Measurements from ENCODE around the gene SPCS2. TPM values are rescaled to one million over a fixed set of nuclear protein-coding genes. Genes with fewer than 3 reads are reported as not detected.
"Not testable (repeated sequence)": the region's sequence is repeated elsewhere in the genome, so short reads cannot be mapped to it uniquely, and the experiment has no call there.

The SPCS2 gene
- total RNA-seq, 1 donor from 2014 or later, result 133 TPM

- no peak for DNase-seq (ENCODE audit: low spot score)
- Mint-ChIP-seq H3K9me3 (ENCODE audit: low read depth) (no peaks in the 10 kb centered on the region), H3K27ac (ENCODE audit: unreplicated experiment) (no peak overlapping the region), H3K4me1 (ENCODE audit: low read depth) (no peaks in the 10 kb centered on the region), H3K4me3 (ENCODE audit: unreplicated experiment) (no peak overlapping the region), H3K36me3 (ENCODE audit: low read depth) (peaks cover 24% of the 10 kb centered on the region), H3K27me3 (ENCODE audit: low read depth) (no peaks in the 10 kb centered on the region)
- no peak for TF ChIP-seq CTCF (IDR thresholded peaks at IDR 0.05)
Measured at GRCh38 chr11:75004215-75004614, 55.1 kb downstream of the SPCS2 start.

GRCh38 chr11:75011357-75011756, 62.3 kb downstream of the SPCS2 start:
- no peak overlapping the region for H3K4me3 Mint-ChIP-seq (ENCODE audit: unreplicated experiment)
- H3K36me3 Mint-ChIP-seq (ENCODE audit: low read depth), result peaks cover 20% of the 10 kb centered on the region
- no peak overlapping the region for H3K27ac Mint-ChIP-seq (ENCODE audit: unreplicated experiment)
- no peaks in the 10 kb centered on the region for H3K27me3 Mint-ChIP-seq (ENCODE audit: low read depth)
- no peaks in the 10 kb centered on the region for H3K4me1 Mint-ChIP-seq (ENCODE audit: low read depth)
- TF ChIP-seq CTCF (IDR thresholded peaks at IDR 0.05), result no peak
- no peaks in the 10 kb centered on the region for H3K9me3 Mint-ChIP-seq (ENCODE audit: low read depth)
- no peak for DNase-seq (ENCODE audit: low spot score)

GRCh38 chr11:75011872-75012271, 62.8 kb downstream of the SPCS2 start:
- Mint-ChIP-seq H3K4me1 (ENCODE audit: low read depth) (no peaks in the 10 kb centered on the region), H3K36me3 (ENCODE audit: low read depth) (peaks cover 18% of the 10 kb centered on the region), H3K27me3 (ENCODE audit: low read depth) (no peaks in the 10 kb centered on the region), H3K27ac (ENCODE audit: unreplicated experiment) (no peak overlapping the region), H3K9me3 (ENCODE audit: low read depth) (no peaks in the 10 kb centered on the region), H3K4me3 (ENCODE audit: unreplicated experiment) (no peak overlapping the region)
- DNase-seq (ENCODE audit: low spot score), result no peak
- no peak for TF ChIP-seq CTCF (IDR thresholded peaks at IDR 0.05)

GRCh38 chr11:75013051-75013450, 64.0 kb downstream of the SPCS2 start:
- no peak for DNase-seq (ENCODE audit: low spot score)
- no peak for TF ChIP-seq CTCF (IDR thresholded peaks at IDR 0.05)
- Mint-ChIP-seq H3K4me3 (ENCODE audit: unreplicated experiment) (no peak overlapping the region), H3K9me3 (ENCODE audit: low read depth) (peaks cover 3% of the 10 kb centered on the region), H3K36me3 (ENCODE audit: low read depth) (peaks cover 11% of the 10 kb centered on the region), H3K27ac (ENCODE audit: unreplicated experiment) (no peak overlapping the region), H3K4me1 (ENCODE audit: low read depth) (no peaks in the 10 kb centered on the region), H3K27me3 (ENCODE audit: low read depth) (no peaks in the 10 kb centered on the region)

GRCh38 chr11:75014129-75014528, 65.1 kb downstream of the SPCS2 start:
- H3K4me1 Mint-ChIP-seq (ENCODE audit: low read depth), result no peaks in the 10 kb centered on the region
- TF ChIP-seq CTCF (IDR thresholded peaks at IDR 0.05), result no peak
- H3K27me3 Mint-ChIP-seq (ENCODE audit: low read depth), result no peaks in the 10 kb centered on the region
- peaks cover 12% of the 10 kb centered on the region for H3K36me3 Mint-ChIP-seq (ENCODE audit: low read depth)
- H3K9me3 Mint-ChIP-seq (ENCODE audit: low read depth), result peaks cover 10% of the 10 kb centered on the region
- H3K27ac Mint-ChIP-seq (ENCODE audit: unreplicated experiment), result no peak overlapping the region
- DNase-seq (ENCODE audit: low spot score), result no peak
- H3K4me3 Mint-ChIP-seq (ENCODE audit: unreplicated experiment), result no peak overlapping the region

GRCh38 chr11:75019200-75019599, 70.1 kb downstream of the SPCS2 start:
- H3K4me3 Mint-ChIP-seq (ENCODE audit: unreplicated experiment); H3K27me3 Mint-ChIP-seq (ENCODE audit: low read depth); H3K27ac Mint-ChIP-seq (ENCODE audit: unreplicated experiment); H3K36me3 Mint-ChIP-seq (ENCODE audit: low read depth); H3K4me1 Mint-ChIP-seq (ENCODE audit: low read depth); DNase-seq (ENCODE audit: low spot score): not testable (repeated sequence)
- peaks cover 10% of the 10 kb centered on the region for H3K9me3 Mint-ChIP-seq (ENCODE audit: low read depth)

- not testable (repeated sequence) for H3K36me3 Mint-ChIP-seq (ENCODE audit: low read depth); H3K27me3 Mint-ChIP-seq (ENCODE audit: low read depth); H3K4me1 Mint-ChIP-seq (ENCODE audit: low read depth); DNase-seq (ENCODE audit: low spot score); H3K4me3 Mint-ChIP-seq (ENCODE audit: unreplicated experiment); H3K27ac Mint-ChIP-seq (ENCODE audit: unreplicated experiment)
- H3K9me3 Mint-ChIP-seq (ENCODE audit: low read depth), result peaks cover 10% of the 10 kb centered on the region
Measured at GRCh38 chr11:75020328-75020727, 71.3 kb downstream of the SPCS2 start.
